Left renal cortex interstitium (tissue), 4 donors: ENCODE data around the gene HS3ST5. TPM values are rescaled to one million over a fixed set of nuclear protein-coding genes. Genes with fewer than 3 reads are reported as not detected.
"Not testable (repeated sequence)": the region's sequence is repeated elsewhere in the genome, so short reads cannot be mapped to it uniquely, and the experiment has no call there.

Experiments
- DNase-seq, 4 donors: peaks; one replicate each; pipeline ENCODE4 v3.0.0-alpha.2; 2013; ENCODE audit warnings: low read depth in 4 of 4, low spot score in 2 of 4, missing footprints in 1 of 4
- polyA plus RNA-seq, 4 donors: library from polyadenylated mRNA; unstranded; fragments of 120-200 nt; gene quantifications; one replicate each; pipeline ENCODE4 v1.2.1, GENCODE V29; 2013; ENCODE audit not compliant: insufficient read length in 4 of 4

HS3ST5 gene
- polyA plus RNA-seq, 4 donors, result 0.65 to 0.95 (median 0.76) TPM

DNA sequence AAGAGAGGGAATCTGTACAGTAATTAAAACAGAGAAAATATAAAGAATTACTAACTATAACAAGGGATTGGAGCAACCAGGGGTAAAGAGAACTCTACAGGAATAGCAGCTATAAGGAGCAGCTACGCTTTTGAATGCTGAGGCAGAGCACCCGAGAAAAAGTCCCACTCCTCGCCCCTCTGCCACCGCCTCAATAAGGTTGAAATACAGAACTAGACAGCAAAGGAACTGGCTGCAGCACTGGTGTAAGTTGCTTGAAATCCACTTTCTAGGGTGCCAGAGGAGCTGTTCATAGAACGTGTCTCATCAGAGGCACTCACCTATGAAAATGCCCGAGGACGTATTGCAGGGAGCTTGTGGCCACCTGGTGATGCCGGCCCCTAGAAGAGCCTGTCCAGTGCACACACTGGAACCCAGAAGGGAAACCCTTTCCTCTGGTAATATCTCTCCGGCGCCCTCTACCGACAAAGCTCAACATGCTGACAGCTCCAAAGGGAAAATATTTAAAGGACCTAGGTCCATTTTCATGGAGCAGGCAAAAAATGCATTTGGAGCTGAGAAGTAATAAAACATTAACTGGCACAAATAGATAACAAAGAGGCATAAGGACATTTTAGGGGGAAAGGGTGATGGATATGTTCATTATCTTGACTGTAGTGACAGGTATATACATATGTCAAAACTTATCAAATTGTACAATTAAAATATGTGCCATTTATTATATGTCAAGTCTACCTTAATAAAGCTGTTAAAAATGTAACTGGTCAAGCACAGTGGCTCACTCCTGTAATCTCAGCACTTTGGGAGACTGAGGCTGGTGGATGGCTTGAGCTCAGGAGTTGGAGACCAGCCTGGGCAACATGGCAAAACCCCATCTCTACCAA is 234.5 kb downstream of the HS3ST5 start:
- peak in 3 of 4 donors; percentile 7 to 45 (median 16) for DNase-seq

DNA sequence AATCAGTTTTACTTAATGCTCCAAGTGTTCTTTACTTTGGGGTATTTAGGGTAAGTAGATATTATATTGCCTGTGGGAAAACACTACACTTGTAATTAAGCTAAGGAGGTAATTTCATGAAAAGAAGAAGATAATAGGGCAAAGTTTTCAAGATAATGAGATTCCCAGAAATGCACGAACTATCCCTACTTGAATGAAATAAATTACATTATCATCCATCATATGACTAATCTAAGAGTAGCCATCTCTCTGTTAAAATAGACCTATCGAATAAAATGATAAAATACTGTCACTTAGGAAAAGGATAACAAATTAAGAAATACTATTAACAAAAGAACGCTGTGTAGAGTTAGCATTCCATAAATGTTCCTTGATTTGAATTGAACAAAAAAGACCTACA is 236.8 kb downstream of the HS3ST5 start:
- DNase-seq, result no peak

DNA sequence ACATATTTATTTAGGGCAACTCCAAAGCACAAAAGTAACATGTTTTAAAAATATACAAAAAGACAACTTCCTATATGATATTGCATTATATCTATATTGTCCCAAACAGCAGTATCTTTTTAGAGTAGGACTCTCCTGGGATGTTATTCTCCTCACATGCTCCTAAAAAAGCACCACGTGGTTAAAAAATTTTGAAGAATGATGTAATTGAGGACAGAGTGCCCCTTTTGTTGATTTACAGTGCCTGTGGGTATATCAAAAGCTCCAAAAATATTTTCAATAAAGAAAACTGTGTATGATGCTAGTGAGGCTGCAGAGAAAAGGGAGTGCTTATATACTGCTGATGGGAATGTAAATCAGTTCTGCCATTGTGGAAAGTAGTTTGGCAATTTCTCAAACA is 241.6 kb downstream of the HS3ST5 start:
- no peak for DNase-seq

DNA sequence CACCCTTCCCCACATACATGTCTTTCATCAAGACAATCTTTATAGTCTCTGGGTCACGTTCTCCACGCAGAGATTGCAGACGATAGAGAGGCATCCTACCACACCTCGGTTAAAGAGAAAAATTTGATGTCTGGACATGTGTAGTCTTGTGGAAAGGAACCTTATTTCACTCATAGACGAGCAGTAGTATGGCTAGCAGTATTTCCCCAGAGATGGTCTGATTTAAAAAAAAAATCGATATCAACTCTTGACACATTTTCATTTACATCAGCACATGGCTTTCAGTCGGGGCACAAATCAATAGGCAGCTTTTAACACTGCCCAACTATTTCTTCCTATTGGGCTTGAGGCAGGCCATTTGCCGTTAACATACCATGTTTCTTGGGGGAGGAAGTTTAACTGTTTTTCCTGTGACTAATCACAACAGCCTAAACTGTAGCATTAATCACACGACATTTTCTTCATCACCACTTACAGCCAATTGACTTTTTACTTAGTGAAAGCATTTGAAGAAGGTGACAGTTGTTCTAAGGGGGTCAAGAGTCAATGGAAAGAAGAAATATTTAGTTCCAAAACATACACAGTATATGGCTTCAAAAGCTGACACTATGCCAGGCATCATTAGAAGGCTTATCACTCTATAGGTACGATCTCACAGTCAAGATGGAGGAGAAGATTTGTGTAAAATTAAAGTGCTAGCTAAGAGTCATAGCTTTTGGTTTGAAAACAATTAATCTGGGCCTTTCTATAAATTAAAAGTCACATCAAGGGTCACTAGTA is 242.4 kb downstream of the HS3ST5 start:
- DNase-seq, result no peak

DNA sequence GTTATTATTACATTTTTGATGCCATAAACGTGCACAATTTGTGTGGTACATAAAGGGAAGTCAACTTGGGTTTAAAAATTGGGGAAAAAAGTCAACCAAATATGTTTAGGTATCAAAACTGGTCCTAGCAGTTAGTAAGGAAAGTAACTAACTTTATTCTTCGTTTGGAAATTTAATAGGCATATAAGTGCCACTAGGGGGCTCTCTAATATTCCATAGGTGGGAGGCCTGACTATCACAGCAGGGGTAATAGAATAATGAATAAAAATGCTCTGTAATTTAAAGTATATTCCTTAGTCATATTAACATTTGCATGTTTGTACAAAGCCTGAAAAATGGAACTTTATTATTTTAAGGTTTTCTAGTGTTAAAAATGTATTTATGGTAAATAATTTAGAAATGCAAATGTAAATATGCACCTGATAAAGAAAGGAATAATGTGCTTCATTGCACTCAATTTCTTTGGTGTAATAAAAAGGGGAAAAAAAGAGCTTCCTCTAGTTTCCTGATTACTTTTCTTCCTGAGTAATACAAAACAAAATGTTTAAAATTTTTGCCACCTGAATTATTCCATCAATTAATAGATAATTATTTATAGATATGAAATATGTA is 246.2 kb downstream of the HS3ST5 start:
- DNase-seq, result peak; percentile 6 to 13 (median 9)

DNA sequence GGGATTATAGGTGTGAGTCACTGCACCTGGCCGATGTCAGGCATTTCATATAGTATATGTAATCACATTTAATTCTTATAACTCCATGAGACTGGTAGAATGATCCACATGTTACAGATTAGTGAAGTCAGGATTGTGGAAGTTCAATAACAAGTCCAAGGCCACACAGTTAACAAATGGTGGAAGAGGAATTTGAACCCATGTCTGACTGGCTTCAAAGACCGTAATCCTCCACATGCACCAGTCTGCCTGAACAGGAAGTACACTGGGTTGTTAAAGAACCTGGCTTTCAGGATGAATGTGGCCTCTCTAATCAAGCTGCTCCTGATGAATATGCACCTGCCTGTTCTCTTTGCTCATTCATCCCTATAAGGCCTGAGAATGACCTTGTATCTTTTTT is 249.9 kb downstream of the HS3ST5 start:
- no peak for DNase-seq

DNA sequence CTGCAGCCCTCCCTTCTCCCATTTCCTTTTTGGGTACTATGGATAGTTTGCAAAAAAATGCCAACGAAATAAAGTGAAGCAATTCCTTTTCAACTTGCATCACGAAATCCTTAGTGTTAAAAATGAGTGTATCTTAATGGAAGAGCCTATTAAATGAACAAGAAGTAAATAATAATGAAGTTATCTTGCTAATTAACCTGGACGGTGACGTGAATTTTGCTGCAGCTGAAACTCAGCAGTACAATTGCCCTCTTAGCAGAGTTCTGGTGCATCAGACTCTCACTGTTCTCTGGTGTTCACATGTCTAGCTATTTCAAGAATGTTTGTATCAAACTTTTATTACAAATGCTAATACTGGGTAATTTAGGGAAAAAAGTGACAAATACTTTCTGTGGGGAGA is 252.2 kb downstream of the HS3ST5 start:
- DNase-seq, result no peak

DNA sequence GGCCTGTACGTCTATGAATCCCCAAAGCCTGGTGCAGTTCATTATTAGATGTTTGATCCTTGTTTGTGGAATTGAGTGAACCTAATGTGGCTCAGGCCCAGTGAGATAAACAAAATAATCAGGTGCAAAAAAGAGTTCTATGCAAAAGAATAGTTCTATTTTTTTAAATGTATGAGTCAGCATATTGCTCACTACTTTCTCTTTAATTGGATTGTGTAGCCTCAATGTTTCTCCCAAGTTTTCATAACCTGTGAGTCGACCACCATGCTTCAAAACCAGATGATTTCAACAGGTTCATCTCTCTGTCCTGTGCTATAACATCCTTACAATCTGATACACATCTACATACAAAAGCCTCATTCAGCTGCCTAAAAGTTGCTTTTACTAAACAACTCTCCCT is 255.3 kb downstream of the HS3ST5 start:
- DNase-seq, result no peak

DNA sequence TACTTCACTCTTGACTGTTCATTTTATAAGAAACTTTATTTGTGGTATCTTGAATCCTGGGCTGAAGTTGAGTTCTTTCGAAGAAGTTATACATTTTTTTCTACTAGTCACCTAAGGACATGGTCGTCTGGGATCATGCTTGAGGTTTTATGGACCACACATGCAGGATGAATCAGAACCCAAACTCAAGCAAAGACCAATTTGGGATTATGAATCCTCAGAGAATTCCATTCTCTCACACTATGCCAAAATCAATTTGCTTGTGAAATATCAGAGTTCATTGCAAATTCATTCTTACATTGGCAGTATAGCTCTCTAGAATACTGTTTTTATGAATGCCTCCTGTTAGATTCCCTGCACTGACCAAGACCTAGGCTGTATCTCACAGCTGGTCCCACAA is 257.6 kb downstream of the HS3ST5 start:
- DNase-seq, result no peak

DNA sequence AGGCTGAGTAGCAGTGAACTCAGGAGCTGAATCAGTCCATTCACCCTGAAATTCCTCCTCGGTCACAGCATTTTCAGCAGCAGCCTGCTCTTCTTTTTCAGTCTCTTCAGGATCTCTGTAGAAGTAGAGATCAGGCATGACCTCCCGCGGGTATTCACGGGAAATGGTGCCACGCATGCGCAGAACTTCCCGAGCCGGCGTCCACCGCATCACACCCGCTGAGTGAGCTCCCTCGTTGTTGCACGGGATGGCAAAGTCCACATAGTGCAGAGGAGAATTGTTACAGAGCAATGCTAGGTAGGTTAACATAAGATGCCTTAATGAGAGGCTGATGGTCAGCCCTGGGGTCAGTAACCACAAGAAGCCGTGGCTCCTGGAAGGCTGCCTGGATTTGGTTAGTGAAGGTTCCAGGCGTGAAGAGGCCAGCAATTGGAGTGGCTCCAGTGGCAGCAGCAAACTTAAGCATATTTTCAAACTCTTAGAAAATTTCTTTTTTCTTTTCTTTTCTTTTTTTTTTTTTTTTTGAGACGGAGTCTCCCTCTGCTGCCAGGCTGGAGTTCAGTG is 258.4 kb downstream of the HS3ST5 start:
- no peak for DNase-seq

DNA sequence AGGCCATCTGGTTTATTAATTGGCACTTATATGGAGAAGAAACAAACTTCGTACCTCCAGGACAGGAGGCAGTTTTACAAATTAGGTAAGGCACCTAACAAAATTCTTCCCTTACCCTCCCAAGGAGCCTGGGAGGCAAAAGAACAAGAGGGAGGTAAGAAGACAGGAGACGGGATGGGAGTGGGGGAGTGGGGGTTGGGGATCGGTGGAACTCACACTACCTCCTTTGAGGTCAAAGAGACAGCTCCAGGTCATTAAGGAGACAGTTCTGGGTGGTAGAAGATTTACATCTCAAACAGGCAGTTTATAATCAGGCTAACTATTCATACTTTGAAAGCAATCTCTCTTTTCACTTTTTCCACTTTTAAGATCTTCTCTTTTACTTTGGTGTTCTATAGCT is 259.6 kb downstream of the HS3ST5 start:
- DNase-seq, result no peak

DNA sequence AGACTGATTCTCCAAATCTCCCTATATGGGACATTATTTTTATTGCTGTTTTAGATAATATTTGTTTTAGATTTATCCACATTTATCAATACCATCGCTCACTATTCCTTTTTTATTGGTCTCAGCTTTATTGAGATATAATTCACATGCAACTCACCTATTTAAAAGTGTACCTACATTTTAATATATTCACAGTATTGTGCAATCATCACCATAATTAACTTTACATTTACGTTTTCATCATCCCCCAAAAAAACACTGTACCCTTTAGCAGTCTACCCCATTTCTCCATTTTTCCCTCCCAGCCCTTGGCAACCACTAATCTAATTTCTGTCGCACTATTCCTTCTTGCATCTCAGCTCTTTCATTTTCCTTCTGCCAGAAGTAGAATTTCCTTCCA is 261.1 kb downstream of the HS3ST5 start:
- DNase-seq, result no peak

DNA sequence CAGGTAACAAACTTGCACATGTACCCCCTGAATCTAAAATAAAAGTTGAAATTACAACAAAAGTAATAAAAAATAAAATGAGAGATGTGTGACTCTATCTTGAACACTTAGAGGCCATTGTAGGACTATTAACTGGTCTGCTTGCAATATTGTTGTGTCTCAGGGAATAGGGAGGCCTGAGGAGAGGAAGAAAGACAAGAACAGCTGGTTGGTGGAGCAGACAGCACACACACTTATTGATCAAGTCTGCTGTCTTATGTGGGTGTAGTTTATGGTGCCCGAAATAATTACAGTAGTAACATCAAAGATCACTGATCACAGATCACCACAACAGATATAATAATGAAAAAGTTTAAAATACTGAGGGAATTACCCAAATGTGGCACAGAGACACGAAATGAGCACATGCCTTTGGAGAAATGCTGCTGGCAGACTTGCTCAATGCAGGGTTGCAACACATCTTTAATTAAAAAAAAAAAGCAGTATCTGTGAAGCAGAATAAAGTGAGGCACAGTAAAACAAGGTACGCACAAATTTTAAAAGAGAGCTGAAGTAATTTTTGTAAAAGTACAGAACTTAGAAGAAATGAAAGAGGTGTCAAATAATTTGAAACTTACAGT is 261.8 kb downstream of the HS3ST5 start:
- DNase-seq, result no peak

DNA sequence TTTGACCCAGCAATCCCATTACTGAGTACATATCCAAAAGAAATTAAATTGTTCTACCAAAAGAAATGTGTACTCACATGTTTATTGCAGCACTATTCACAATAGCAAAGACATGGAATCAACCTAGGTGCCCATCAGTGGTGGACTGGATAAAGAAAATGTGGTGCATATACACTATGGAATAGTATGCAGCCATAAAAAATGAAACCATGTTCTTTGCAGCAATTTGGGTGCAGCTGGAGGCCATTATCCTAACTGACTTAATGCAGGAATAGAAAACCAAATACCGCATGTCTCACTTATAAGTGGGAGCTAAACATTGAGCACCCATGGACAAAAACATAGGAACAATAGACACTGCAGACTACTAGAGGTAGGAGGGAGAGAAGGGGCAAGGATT is 262.4 kb downstream of the HS3ST5 start:
- DNase-seq, result not testable (repeated sequence)

DNA sequence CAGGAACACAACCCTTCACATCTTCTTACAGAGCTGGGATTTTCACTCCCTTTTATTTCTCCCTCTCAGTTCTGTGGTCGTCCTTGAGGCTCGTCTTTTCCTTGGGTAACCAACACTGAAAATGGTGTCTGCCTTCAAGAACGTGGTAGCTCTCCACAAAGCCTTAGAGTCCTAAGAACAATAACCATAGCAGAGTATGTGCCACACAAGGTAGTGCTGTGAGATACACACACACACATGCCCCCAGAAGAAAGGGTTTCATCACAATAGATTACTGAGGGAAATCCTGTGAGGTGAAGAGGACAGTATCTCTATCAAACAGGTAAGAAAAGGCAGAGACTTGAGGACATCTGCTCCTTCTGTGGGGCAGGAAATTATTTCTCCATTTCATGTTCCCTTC is 267.0 kb downstream of the HS3ST5 start:
- DNase-seq, result no peak

DNA sequence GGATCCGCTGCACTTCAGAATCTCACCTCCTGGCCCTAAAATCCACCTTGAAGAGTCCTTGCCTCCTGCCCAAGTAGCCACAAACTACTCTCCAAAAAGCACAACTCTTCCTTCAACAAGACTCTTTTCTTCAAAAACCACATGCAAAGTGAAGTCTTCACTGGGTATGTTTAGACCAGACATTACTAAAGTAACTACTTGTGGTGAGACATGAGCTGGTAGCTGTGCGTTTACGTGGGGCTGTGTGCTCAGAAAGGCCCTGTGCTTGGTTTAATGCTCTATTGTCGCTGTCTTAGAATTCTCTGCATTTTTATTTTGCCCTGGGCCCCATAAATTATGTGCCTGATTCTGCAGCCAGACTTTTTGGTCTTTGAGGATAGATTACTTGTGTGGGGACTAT is 267.5 kb downstream of the HS3ST5 start:
- no peak for DNase-seq

DNA sequence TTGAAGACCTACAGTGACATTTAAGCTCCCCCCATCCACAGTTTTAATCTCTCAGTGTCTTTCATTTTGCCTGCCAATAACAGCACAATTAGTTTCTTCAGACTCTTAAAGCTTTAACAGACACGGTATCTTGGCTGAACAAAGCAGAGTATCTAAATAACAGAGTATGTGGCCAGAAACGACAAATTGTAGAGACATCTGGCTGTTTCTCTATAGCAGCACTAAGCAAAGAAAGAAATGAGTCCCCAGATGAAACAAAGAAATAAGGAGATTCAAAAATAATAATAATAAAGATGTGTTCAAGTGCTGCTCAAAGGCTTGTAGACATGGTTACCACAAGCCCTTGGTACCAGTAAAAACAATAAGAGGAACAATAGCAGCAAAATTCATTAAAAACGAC is 274.1 kb downstream of the HS3ST5 start:
- DNase-seq, result no peak

DNA sequence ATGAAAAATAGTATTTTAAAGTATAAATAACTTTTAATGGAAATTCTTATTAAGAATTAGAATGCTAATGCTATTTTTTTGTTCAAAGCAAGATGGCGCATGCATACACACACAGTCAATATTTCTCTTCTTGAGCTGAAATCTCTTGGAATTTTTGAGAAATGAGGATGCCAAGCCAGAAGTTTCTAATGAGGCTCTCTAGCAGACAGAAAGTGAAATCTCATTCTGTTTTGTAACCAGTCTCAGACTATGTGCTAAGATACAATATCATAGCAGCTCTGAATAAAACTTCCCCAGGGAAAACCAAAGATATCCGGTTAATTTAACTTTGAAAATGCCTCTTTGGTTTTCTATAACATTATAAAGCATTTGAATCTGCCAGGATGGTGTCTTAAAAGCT is 274.7 kb downstream of the HS3ST5 start:
- DNase-seq, result no peak

DNA sequence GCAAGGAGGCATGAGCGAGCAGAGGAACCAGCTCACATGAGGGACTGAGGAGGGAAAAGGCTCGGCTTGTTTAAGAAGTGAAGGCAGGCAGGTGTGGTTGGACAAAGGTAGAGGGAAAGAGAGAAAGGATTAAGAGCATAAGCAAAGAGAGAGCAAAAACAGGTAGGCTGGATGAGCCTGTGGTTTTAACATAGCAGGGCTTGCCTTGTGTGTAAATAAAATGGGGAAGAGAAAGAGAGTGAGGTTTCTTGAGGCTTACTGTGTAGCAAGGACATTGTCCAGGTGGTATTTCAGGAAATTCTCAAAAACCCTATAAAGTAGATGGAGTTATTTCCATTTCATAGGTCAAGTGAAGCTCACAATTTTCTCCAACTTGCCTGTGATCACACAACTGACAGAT is 278.0 kb downstream of the HS3ST5 start:
- DNase-seq, result no peak

DNA sequence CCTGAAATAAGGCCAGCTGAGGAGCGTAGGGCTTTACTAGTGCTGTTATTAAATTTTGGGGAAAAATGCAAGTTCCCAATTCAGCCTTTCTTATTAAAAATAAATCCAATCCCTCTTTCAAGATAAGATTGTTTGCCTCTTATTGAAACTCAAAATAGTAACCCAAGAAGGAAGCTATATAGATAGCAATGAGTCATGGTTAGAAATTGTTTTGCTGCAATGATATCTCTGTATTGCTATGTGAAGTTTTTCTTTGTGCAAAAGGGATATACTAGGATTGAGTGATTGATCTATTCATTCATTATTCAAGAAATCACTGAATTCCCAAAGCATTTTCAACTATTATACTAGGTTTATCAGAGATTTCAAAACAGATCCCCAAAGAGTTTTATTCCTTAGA is 278.9 kb downstream of the HS3ST5 start:
- DNase-seq, result no peak

DNA sequence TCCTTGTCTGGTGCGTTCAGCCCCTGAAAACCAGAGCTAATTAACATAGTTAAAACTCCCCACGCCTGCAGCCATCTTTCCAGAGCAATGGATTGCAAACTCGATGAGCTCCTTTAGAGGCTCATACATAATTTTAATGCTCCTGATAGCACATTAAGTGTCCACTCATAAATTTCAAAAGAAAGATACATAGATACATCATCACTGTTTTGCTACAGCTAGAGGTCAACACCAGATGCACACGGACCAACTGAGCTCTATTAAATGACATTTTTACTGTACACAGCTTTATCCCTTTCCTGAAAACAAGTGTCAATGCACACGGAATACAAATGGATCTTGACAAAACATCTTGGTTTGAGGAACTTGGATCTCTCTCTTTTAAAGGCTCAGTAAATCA is 280.6 kb downstream of the HS3ST5 start:
- DNase-seq, result no peak
